HEK293 (cell line): Measurements from ENCODE around the gene KCNK7.

Experiments
- BCL11B ChIP-seq: fragments of 450-650 bp; formaldehyde crosslinking; IDR thresholded peaks from 2 replicates; pipeline ENCODE4 v1.5.1; 2016; ENCODE audit warnings: low read depth, missing biosample characterization, missing genetic modification characterization
- GLIS1 ChIP-seq: fragments of 450-650 bp; formaldehyde crosslinking; IDR thresholded peaks from 2 replicates; pipeline ENCODE4 v1.5.1; 2016; ENCODE audit warnings: missing biosample characterization, missing genetic modification characterization
- INSM2 ChIP-seq: fragments of 450-650 bp; formaldehyde crosslinking; IDR thresholded peaks from 2 replicates; pipeline ENCODE4 v1.5.1; 2016; ENCODE audit warnings: missing biosample characterization, missing genetic modification characterization
- KLF16 ChIP-seq: fragments of 450-650 bp; formaldehyde crosslinking; IDR thresholded peaks from 2 replicates; pipeline ENCODE4 v1.5.1; 2017; ENCODE audit warnings: missing biosample characterization, missing genetic modification characterization
- KLF17 ChIP-seq: fragments of 450-650 bp; formaldehyde crosslinking; IDR thresholded peaks from 2 replicates; pipeline ENCODE4 v1.5.1; 2016; ENCODE audit warnings: missing biosample characterization, missing genetic modification characterization
- KLF7 ChIP-seq: fragments of 450-650 bp; formaldehyde crosslinking; IDR thresholded peaks from 2 replicates; pipeline ENCODE4 v1.5.1; 2016; ENCODE audit warnings: missing biosample characterization, missing genetic modification characterization, borderline replicate concordance
- PRDM6 ChIP-seq: fragments of 450-650 bp; formaldehyde crosslinking; IDR thresholded peaks from 2 replicates; pipeline ENCODE4 v1.5.1; 2017; ENCODE audit warnings: missing biosample characterization, missing genetic modification characterization
- ZBTB11 ChIP-seq: fragments of 450-650 bp; formaldehyde crosslinking; conservative IDR thresholded peaks from 2 replicates; pipeline ENCODE4 v1.5.1; 2016; ENCODE audit warnings: low read depth, missing biosample characterization, missing genetic modification characterization
- ZBTB49 ChIP-seq: fragments of 450-650 bp; formaldehyde crosslinking; IDR thresholded peaks from 2 replicates; pipeline ENCODE4 v1.5.1; 2016; ENCODE audit warnings: missing biosample characterization, missing genetic modification characterization, low read depth
- ZBTB8A ChIP-seq: fragments of 450-650 bp; formaldehyde crosslinking; IDR thresholded peaks from 2 replicates; pipeline ENCODE4 v1.5.1; 2016; ENCODE audit warnings: missing biosample characterization, missing genetic modification characterization
- ZNF10 ChIP-seq: fragments of 450-650 bp; formaldehyde crosslinking; IDR thresholded peaks from 2 replicates; pipeline ENCODE4 v1.5.1; 2017; ENCODE audit warnings: missing biosample characterization, missing genetic modification characterization
- ZNF146 ChIP-seq: fragments of 450-650 bp; formaldehyde crosslinking; IDR thresholded peaks from 2 replicates; pipeline ENCODE4 v1.5.1; 2016; ENCODE audit warnings: missing biosample characterization, missing genetic modification characterization
- ZNF214 ChIP-seq: fragments of 450-650 bp; formaldehyde crosslinking; IDR thresholded peaks from 2 replicates; pipeline ENCODE4 v1.5.1; 2017; ENCODE audit warnings: missing biosample characterization, mild to moderate bottlenecking, missing genetic modification characterization, borderline replicate concordance
- ZNF221 ChIP-seq: fragments of 450-650 bp; formaldehyde crosslinking; IDR thresholded peaks from 2 replicates; pipeline ENCODE4 v1.5.1; 2017; ENCODE audit warnings: missing biosample characterization, missing genetic modification characterization, borderline replicate concordance
- ZNF248 ChIP-seq: fragments of 450-650 bp; formaldehyde crosslinking; IDR thresholded peaks from 2 replicates; pipeline ENCODE4 v1.5.1; 2017; ENCODE audit warnings: missing biosample characterization, missing genetic modification characterization
- ZNF274 ChIP-seq, 2 experiments: fragments of 200-500 bp in 1 of 2; fragments of 450-650 bp in 1 of 2; sonication (Bioruptor generic) in 1 of 2; formaldehyde crosslinking in 1 of 2; IDR thresholded peaks; 2 replicates each; pipeline versions ENCODE4 v1.5.1 to v1.6.1; 2014 to 2016; ENCODE audit warnings: borderline replicate concordance in 1 of 2, inconsistent platforms in 1 of 2, low read length in 1 of 2, missing biosample characterization in 1 of 2, missing genetic modification characterization in 1 of 2
- ZNF335 ChIP-seq: fragments of 450-650 bp; formaldehyde crosslinking; conservative IDR thresholded peaks from 2 replicates; pipeline ENCODE4 v1.5.1; 2016; ENCODE audit warnings: missing biosample characterization, missing genetic modification characterization
- ZNF362 ChIP-seq: fragments of 450-650 bp; formaldehyde crosslinking; IDR thresholded peaks from 2 replicates; pipeline ENCODE4 v1.5.1; 2016; ENCODE audit warnings: missing biosample characterization, missing genetic modification characterization
- ZNF366 ChIP-seq: fragments of 450-650 bp; formaldehyde crosslinking; conservative IDR thresholded peaks from 2 replicates; pipeline ENCODE4 v1.5.1; 2016; ENCODE audit warnings: missing biosample characterization, missing genetic modification characterization
- ZNF391 ChIP-seq: fragments of 450-650 bp; formaldehyde crosslinking; IDR thresholded peaks from 2 replicates; pipeline ENCODE4 v1.5.1; 2016; ENCODE audit warnings: low read depth, missing biosample characterization, missing genetic modification characterization, borderline replicate concordance
- ZNF521 ChIP-seq: fragments of 450-650 bp; formaldehyde crosslinking; IDR thresholded peaks from 2 replicates; pipeline ENCODE4 v1.5.1; 2017; ENCODE audit warnings: missing biosample characterization, mild to moderate bottlenecking, missing genetic modification characterization
- ZNF585B ChIP-seq: fragments of 450-650 bp; formaldehyde crosslinking; IDR thresholded peaks from 2 replicates; pipeline ENCODE4 v1.5.1; 2016; ENCODE audit warnings: missing biosample characterization, missing genetic modification characterization
- ZNF621 ChIP-seq: fragments of 450-650 bp; formaldehyde crosslinking; IDR thresholded peaks from 2 replicates; pipeline ENCODE4 v1.5.1; 2017; ENCODE audit warnings: missing biosample characterization, missing genetic modification characterization
- ZNF639 ChIP-seq: fragments of 450-650 bp; formaldehyde crosslinking; IDR thresholded peaks from 2 replicates; pipeline ENCODE4 v1.5.1; 2016; ENCODE audit warnings: missing biosample characterization, missing genetic modification characterization
- ZNF654 ChIP-seq: fragments of 450-650 bp; formaldehyde crosslinking; IDR thresholded peaks from 2 replicates; pipeline ENCODE4 v1.5.1; 2016; ENCODE audit warnings: low read depth, missing biosample characterization, missing genetic modification characterization
- ZNF785 ChIP-seq: fragments of 450-650 bp; formaldehyde crosslinking; IDR thresholded peaks from 2 replicates; pipeline ENCODE4 v1.5.1; 2016; ENCODE audit warnings: missing biosample characterization, missing genetic modification characterization
- ZSCAN30 ChIP-seq: fragments of 450-650 bp; IDR thresholded peaks from 2 replicates; pipeline ENCODE4 v1.5.1; 2018; ENCODE audit warnings: missing biosample characterization, mild to moderate bottlenecking, missing genetic modification characterization, moderate library complexity

The KCNK7 gene

GRCh38 chr11:65559951-65560537, 35.6 kb downstream of the KCNK7 start (continued):
- no peak for TF ChIP-seq ZNF639 (tag by site-specific recombination)
- peak; percentile 73 for TF ChIP-seq ZNF366 (tag by site-specific recombination)
- TF ChIP-seq ZNF146 (tag by site-specific recombination), result no peak
- TF ChIP-seq ZNF654 (tag by site-specific recombination), result no peak
- no peak for TF ChIP-seq ZNF362 (tag by site-specific recombination)
- TF ChIP-seq ZNF274 (IDR thresholded peaks at IDR 0.05; ENCODE audit: low read length), result no peak
- TF ChIP-seq ZNF274 (tag by site-specific recombination; IDR thresholded peaks at IDR 0.05; ENCODE audit: borderline replicate concordance), result no peak
- no peak for TF ChIP-seq BCL11B (tag by site-specific recombination)
- no peak for TF ChIP-seq ZBTB11 (tag by site-specific recombination)
- no peak for TF ChIP-seq ZNF521 (tag by site-specific recombination)
- TF ChIP-seq KLF17, result peak; percentile 79; the same call in 1 of the 2 replicates
- no peak for TF ChIP-seq ZNF585B (tag by site-specific recombination)
- TF ChIP-seq GLIS1 (tag by site-specific recombination), result peak; percentile 77
- TF ChIP-seq ZBTB49 (tag by site-specific recombination), result no peak
- no peak for TF ChIP-seq PRDM6 (tag by site-specific recombination)
- TF ChIP-seq ZSCAN30 (tag by site-specific recombination), result no peak
- no peak for TF ChIP-seq ZNF221 (tag by site-specific recombination)
- 0 out of 2 replicates have a peak, but pooled peaks have one; percentile 55 for TF ChIP-seq INSM2
- TF ChIP-seq ZNF248 (tag by site-specific recombination), result no peak
- TF ChIP-seq ZNF10, result no peak
- TF ChIP-seq ZNF391 (tag by site-specific recombination), result no peak
- no peak for TF ChIP-seq KLF16 (tag by site-specific recombination)
- TF ChIP-seq ZNF621 (tag by site-specific recombination), result no peak
- no peak for TF ChIP-seq ZNF214 (tag by site-specific recombination)
- TF ChIP-seq ZBTB8A, result no peak
- TF ChIP-seq ZNF785 (tag by site-specific recombination), result no peak
- TF ChIP-seq ZNF335 (tag by site-specific recombination), result no peak
- no peak for TF ChIP-seq KLF7 (tag by site-specific recombination)
